Naive thymus-derived CD8-positive, alpha-beta T cell (primary cell): Measurements from ENCODE around the gene SMYD3. TPM values are rescaled to one million over a fixed set of nuclear protein-coding genes. Genes with fewer than 3 reads are reported as not detected.

Source experiments
- ATAC-seq, 2 donors: fragments of 150-1000 bp; cut with Tn5 transposase in 1 of 2; sonication (Bioruptor Pico), chemical (Tn5 transposase) in 1 of 2; 1 replicate in 1 of 2; 2 replicates in 1 of 2; pipeline ENCODE4 v1.10.0; 2021; ENCODE audit warnings: mild to moderate bottlenecking in 2 of 2, moderate library complexity in 2 of 2
- POLR2A ChIA-PET: fragments of 350-600 bp; sonication (Branson Sonifier 250); formaldehyde crosslinking; loops from one replicate; lab custom pipeline; 2021; ENCODE audit warnings: antibody characterized with exemption; lab: Charles Lee
- DNase-seq, 10 donors: peaks; one replicate each; pipeline versions ENCODE4 v3.0.0 to v3.0.0-alpha.2; 2020 to 2022
- H3K27ac Mint-ChIP-seq, 10 donors: one replicate each; pipeline ENCODE4 v1.8.0; 2020 to 2022; ENCODE audit warnings: mild to moderate bottlenecking in 10 of 10, mixed read lengths in 10 of 10, moderate library complexity in 4 of 10, inconsistent platforms in 1 of 10
- H3K27me3 Mint-ChIP-seq, 5 donors: one replicate each; pipeline ENCODE4 v1.8.0; 2021 to 2022; ENCODE audit warnings: mixed read lengths in 5 of 5
- H3K36me3 Mint-ChIP-seq, 3 donors: one replicate each; pipeline ENCODE4 v1.8.0; 2020 to 2022; ENCODE audit warnings: mixed read lengths in 3 of 3, mild to moderate bottlenecking in 2 of 3, inconsistent platforms in 1 of 3
- H3K4me1 Mint-ChIP-seq, 4 donors: one replicate each; pipeline ENCODE4 v1.8.0; 2021 to 2022; ENCODE audit warnings: mixed read lengths in 4 of 4
- H3K4me3 Mint-ChIP-seq, 10 donors: one replicate each; pipeline ENCODE4 v1.8.0; 2020 to 2022; ENCODE audit warnings: mild to moderate bottlenecking in 10 of 10, mixed read lengths in 10 of 10, moderate library complexity in 6 of 10, inconsistent platforms in 1 of 10
- H3K9me3 Mint-ChIP-seq, 9 donors: one replicate each; pipeline ENCODE4 v1.8.0; 2020 to 2022; ENCODE audit warnings: mixed read lengths in 9 of 9, mild to moderate bottlenecking in 3 of 9, inconsistent platforms in 1 of 9, moderate library complexity in 1 of 9
- polyA plus RNA-seq, 3 donors: library from polyadenylated mRNA; unstranded; fragments of 300-500 nt; fragmentation: Illumina TruSeq; gene quantifications; one replicate each; pipeline ENCODE4 v1.2.3, GENCODE V29; 2021
- total RNA-seq, 8 experiments: library from RNA in 2 of 8; stranded (reverse) in 2 of 8; gene quantifications; one replicate each; pipeline ENCODE4 v1.2.3 and lab custom pipeline; 2021 to 2026

SMYD3 gene
- total and polyA plus RNA-seq, 5 experiments from 2014 or later: 19.1 to 42.1 (median 36.5) TPM

GRCh38 chr1:246265481-246265880 lies 241.6 kb downstream of the SMYD3 start:
- no peak overlapping the region for H3K4me3 Mint-ChIP-seq
- no peaks in the 10 kb centered on the region for H3K27me3 Mint-ChIP-seq
- DNase-seq (no peak), ATAC-seq (no peak)
- H3K4me1 Mint-ChIP-seq: no peaks in the 10 kb centered on the region
- no peak overlapping the region for H3K27ac Mint-ChIP-seq
- POLR2A ChIA-PET: no interaction called here
- H3K36me3 Mint-ChIP-seq: peaks cover 25 to 61% (median 29%) of the 10 kb centered on the region in 3 donors
- peaks cover 0 to 18% (median 10%) of the 10 kb centered on the region in 9 donors for H3K9me3 Mint-ChIP-seq

GRCh38 chr1:246262281-246262680 lies 244.8 kb downstream of the SMYD3 start:
- Mint-ChIP-seq H3K36me3 (peaks cover 22 to 59% (median 23%) of the 10 kb centered on the region in 3 donors), H3K27me3 (no peaks in the 10 kb centered on the region), H3K4me3 (no peak overlapping the region), H3K4me1 (no peaks in the 10 kb centered on the region), H3K9me3 (peaks cover 8 to 34% (median 16%) of the 10 kb centered on the region in 9 donors), H3K27ac (no peak overlapping the region)
- POLR2A ChIA-PET: no interaction called here
- no peak for ATAC-seq
- DNase-seq: no peak

GRCh38 chr1:246261639-246262038 lies 245.4 kb downstream of the SMYD3 start:
- Mint-ChIP-seq H3K4me3 (no peak overlapping the region), H3K9me3 (peaks cover 11 to 40% (median 20%) of the 10 kb centered on the region in 9 donors)
- POLR2A ChIA-PET: no interaction called here

GRCh38 chr1:246258250-246258649 lies 248.8 kb downstream of the SMYD3 start:
- Mint-ChIP-seq H3K4me1 (no peaks in the 10 kb centered on the region), H3K27ac (no peak overlapping the region), H3K9me3 (peaks cover 16 to 57% (median 31%) of the 10 kb centered on the region in 9 donors), H3K27me3 (no peaks in the 10 kb centered on the region), H3K4me3 (no peak overlapping the region), H3K36me3 (peaks cover 13 to 55% (median 35%) of the 10 kb centered on the region in 3 donors)
- ATAC-seq (no peak), DNase-seq (no peak)
- POLR2A ChIA-PET: no interaction called here

More at GRCh38 chr1:246261639-246262038, 245.4 kb downstream of the SMYD3 start:
- H3K27ac Mint-ChIP-seq: no peak overlapping the region
- H3K36me3 Mint-ChIP-seq: peaks cover 25 to 62% (median 28%) of the 10 kb centered on the region in 3 donors
- no peak for ATAC-seq
- DNase-seq: no peak
- no peaks in the 10 kb centered on the region for H3K4me1 Mint-ChIP-seq
- H3K27me3 Mint-ChIP-seq: no peaks in the 10 kb centered on the region

GRCh38 chr1:246255773-246256172 lies 251.3 kb downstream of the SMYD3 start:
- Mint-ChIP-seq H3K36me3 (peaks cover 8 to 38% (median 29%) of the 10 kb centered on the region in 3 donors), H3K27me3 (no peaks in the 10 kb centered on the region), H3K27ac (no peak overlapping the region), H3K9me3 (peaks cover 11 to 47% (median 28%) of the 10 kb centered on the region in 9 donors), H3K4me1 (no peaks in the 10 kb centered on the region), H3K4me3 (no peak overlapping the region)
- POLR2A ChIA-PET: no interaction called here
- no peak for DNase-seq
- ATAC-seq: no peak

GRCh38 chr1:246254854-246255253 lies 252.2 kb downstream of the SMYD3 start:
- no peak overlapping the region for H3K4me3 Mint-ChIP-seq
- POLR2A ChIA-PET: no interaction called here
- ATAC-seq (no peak), DNase-seq (no peak)
- no peaks in the 10 kb centered on the region for H3K4me1 Mint-ChIP-seq
- H3K9me3 Mint-ChIP-seq: peaks cover 11 to 44% (median 26%) of the 10 kb centered on the region in 9 donors
- peaks cover 9 to 40% (median 32%) of the 10 kb centered on the region in 3 donors for H3K36me3 Mint-ChIP-seq
- H3K27me3 Mint-ChIP-seq: no peaks in the 10 kb centered on the region
- H3K27ac Mint-ChIP-seq: peak overlapping the region in 1 of 10 donors; percentile 40

GRCh38 chr1:246246430-246246829 lies 260.6 kb downstream of the SMYD3 start:
- POLR2A ChIA-PET: no interaction called here
- peaks cover 3 to 35% (median 6%) of the 10 kb centered on the region in 3 donors for H3K36me3 Mint-ChIP-seq
- ATAC-seq (no peak), DNase-seq (no peak)
- H3K4me1 Mint-ChIP-seq: no peaks in the 10 kb centered on the region
- peaks cover 0 to 20% (median 8%) of the 10 kb centered on the region in 9 donors for H3K9me3 Mint-ChIP-seq
- no peaks in the 10 kb centered on the region for H3K27me3 Mint-ChIP-seq
- H3K27ac Mint-ChIP-seq: no peak overlapping the region
- no peak overlapping the region for H3K4me3 Mint-ChIP-seq

GRCh38 chr1:246245541-246245940 lies 261.5 kb downstream of the SMYD3 start:
- Mint-ChIP-seq H3K27ac (no peak overlapping the region), H3K36me3 (peaks cover 3 to 32% (median 6%) of the 10 kb centered on the region in 3 donors), H3K4me3 (no peak overlapping the region), H3K27me3 (no peaks in the 10 kb centered on the region), H3K9me3 (peaks cover 0 to 20% (median 8%) of the 10 kb centered on the region in 9 donors), H3K4me1 (no peaks in the 10 kb centered on the region)
- POLR2A ChIA-PET: no interaction called here
- ATAC-seq (no peak), DNase-seq (no peak)

GRCh38 chr1:246232126-246232525 lies 275.0 kb downstream of the SMYD3 start:
- DNase-seq (no peak), ATAC-seq (no peak)
- POLR2A ChIA-PET: no interaction called here
- H3K27me3 Mint-ChIP-seq: no peaks in the 10 kb centered on the region
- peaks cover 0 to 14% (median 5%) of the 10 kb centered on the region in 9 donors for H3K9me3 Mint-ChIP-seq
- no peak overlapping the region for H3K27ac Mint-ChIP-seq
- peaks cover 4 to 20% (median 8%) of the 10 kb centered on the region in 3 donors for H3K36me3 Mint-ChIP-seq
- no peaks in the 10 kb centered on the region for H3K4me1 Mint-ChIP-seq
- H3K4me3 Mint-ChIP-seq: no peak overlapping the region

- H3K27me3 Mint-ChIP-seq: no peaks in the 10 kb centered on the region
- H3K4me1 Mint-ChIP-seq: peaks cover 0 to 4% (median 0%) of the 10 kb centered on the region in 4 donors
- no peak for ATAC-seq
- peaks cover 0 to 4% (median 0%) of the 10 kb centered on the region in 9 donors for H3K9me3 Mint-ChIP-seq
- H3K36me3 Mint-ChIP-seq: peaks cover 5 to 27% (median 5%) of the 10 kb centered on the region in 3 donors
- POLR2A ChIA-PET: no interaction called here
- no peak for DNase-seq
- no peak overlapping the region for H3K27ac Mint-ChIP-seq
- no peak overlapping the region for H3K4me3 Mint-ChIP-seq
These were observed 281.0 kb downstream of the SMYD3 start for GRCh38 chr1:246226041-246226440.

- H3K27ac Mint-ChIP-seq: no peak overlapping the region
- peaks cover 4 to 29% (median 8%) of the 10 kb centered on the region in 3 donors for H3K36me3 Mint-ChIP-seq
- H3K9me3 Mint-ChIP-seq: peaks cover 0 to 8% (median 0%) of the 10 kb centered on the region in 9 donors
- no peak for DNase-seq
- H3K27me3 Mint-ChIP-seq: no peaks in the 10 kb centered on the region
- POLR2A ChIA-PET: no interaction called here
- ATAC-seq: no peak
- H3K4me1 Mint-ChIP-seq: peaks cover 0 to 5% (median 1%) of the 10 kb centered on the region in 4 donors
- H3K4me3 Mint-ChIP-seq: no peak overlapping the region
These were observed 285.4 kb downstream of the SMYD3 start for GRCh38 chr1:246221485-246222255.

GRCh38 chr1:246220495-246221065 lies 286.5 kb downstream of the SMYD3 start:
- Mint-ChIP-seq H3K9me3 (peaks cover 0 to 8% (median 0%) of the 10 kb centered on the region in 9 donors), H3K36me3 (peaks cover 4 to 27% (median 8%) of the 10 kb centered on the region in 3 donors), H3K4me3 (no peak overlapping the region), H3K27me3 (no peaks in the 10 kb centered on the region), H3K4me1 (peaks cover 0 to 5% (median 2%) of the 10 kb centered on the region in 4 donors), H3K27ac (no peak overlapping the region)
- DNase-seq (no peak), ATAC-seq (no peak)
- POLR2A ChIA-PET: no interaction called here

GRCh38 chr1:246219508-246220030 lies 287.5 kb downstream of the SMYD3 start:
- peaks cover 4 to 24% (median 6%) of the 10 kb centered on the region in 3 donors for H3K36me3 Mint-ChIP-seq
- peaks cover 0 to 8% (median 0%) of the 10 kb centered on the region in 9 donors for H3K9me3 Mint-ChIP-seq
- DNase-seq (no peak), ATAC-seq (no peak)
- H3K27me3 Mint-ChIP-seq: no peaks in the 10 kb centered on the region
- POLR2A ChIA-PET: no interaction called here
- no peak overlapping the region for H3K4me3 Mint-ChIP-seq
- H3K4me1 Mint-ChIP-seq: peaks cover 0 to 11% (median 3%) of the 10 kb centered on the region in 4 donors
- no peak overlapping the region for H3K27ac Mint-ChIP-seq
